Keratinocyte (primary cell): Measurements from ENCODE around the gene ARHGAP10. TPM values are rescaled to one million over a fixed set of nuclear protein-coding genes. Genes with fewer than 3 reads are reported as not detected.

Source experiments
- DNase-seq: peaks from one replicate; pipeline ENCODE4 v3.0.0-alpha.2; 2011; ENCODE audit warnings: low read depth, missing footprints, low spot score
- FAIRE-seq: peaks from 2 replicates; lab custom pipeline; 2011; peaks lifted over from hg19 to GRCh38; lab: Jason Lieb, UNC
- H2AFZ ChIP-seq: 2 replicates; pipeline ENCODE4 v1.6.0; 2012; ENCODE audit warnings: low read length, control low read depth, inconsistent platforms; ENCODE audit not compliant: control insufficient read depth
- H3K27ac ChIP-seq: 2 replicates; pipeline ENCODE4 v1.5.1; 2011; ENCODE audit warnings: low read length; ENCODE audit not compliant: control insufficient read depth, insufficient read depth
- H3K27me3 ChIP-seq: 3 replicates; pipeline ENCODE4 v1.6.0; 2011; ENCODE audit warnings: low read length; ENCODE audit not compliant: control insufficient read depth, insufficient read depth; ENCODE audit errors: extremely low read depth
- H3K36me3 ChIP-seq, 2 experiments: 2 replicates in 1 of 2; 3 replicates in 1 of 2; pipeline ENCODE4 v1.5.1; 2011; ENCODE audit warnings: low read length in 2 of 2, mild to moderate bottlenecking in 1 of 2; ENCODE audit not compliant: control insufficient read depth in 2 of 2, insufficient read depth in 2 of 2; ENCODE audit errors: extremely low read depth in 1 of 2
- H3K4me1 ChIP-seq: 3 replicates; pipeline ENCODE4 v1.5.1; 2011; ENCODE audit warnings: low read length; ENCODE audit not compliant: control insufficient read depth, insufficient read depth; ENCODE audit errors: extremely low read depth
- H3K4me2 ChIP-seq: 3 replicates; pipeline ENCODE4 v1.6.0; 2011; ENCODE audit warnings: low read depth, low read length; ENCODE audit not compliant: control insufficient read depth, insufficient read depth; ENCODE audit errors: extremely low read depth
- H3K4me3 ChIP-seq, 3 experiments: fragments of 200-600 bp in 1 of 3; sonication (generic) in 1 of 3; 2 replicates in 2 of 3; 3 replicates in 1 of 3; pipeline ENCODE4 v1.5.1; 2011 to 2016; ENCODE audit warnings: low read length in 3 of 3, mild to moderate bottlenecking in 3 of 3, control low read depth in 2 of 3, inconsistent platforms in 1 of 3, low read depth in 1 of 3, mixed read lengths in 1 of 3, mixed run types in 1 of 3, moderate library complexity in 1 of 3; ENCODE audit not compliant: control insufficient read depth in 2 of 3, insufficient read depth in 2 of 3; ENCODE audit errors: extremely low read depth in 1 of 3
- H3K79me2 ChIP-seq: 2 replicates; pipeline ENCODE4 v1.6.0; 2012; ENCODE audit warnings: low read length; ENCODE audit not compliant: control insufficient read depth, insufficient read depth
- H3K9ac ChIP-seq: 3 replicates; pipeline ENCODE4 v1.6.0; 2011; ENCODE audit warnings: low read length; ENCODE audit not compliant: control insufficient read depth, insufficient read depth; ENCODE audit errors: extremely low read depth
- H3K9me1 ChIP-seq: 3 replicates; pipeline ENCODE4 v1.6.0; 2011; ENCODE audit warnings: low read length; ENCODE audit not compliant: control insufficient read depth, insufficient read depth; ENCODE audit errors: extremely low read depth
- H3K9me3 ChIP-seq: 2 replicates; pipeline ENCODE4 v1.5.1; 2012; ENCODE audit warnings: low read depth, low read length; ENCODE audit not compliant: control insufficient read depth
- H4K20me1 ChIP-seq: 3 replicates; pipeline ENCODE4 v1.6.0; 2011; ENCODE audit warnings: low read length; ENCODE audit not compliant: control insufficient read depth, insufficient read depth; ENCODE audit errors: extremely low read depth
- CTCF ChIP-seq, 3 experiments: IDR thresholded peaks in 1 of 3; conservative IDR thresholded peaks in 1 of 3; optimal IDR thresholded peaks in 1 of 3; 2 replicates in 2 of 3; 3 replicates in 1 of 3; pipeline versions ENCODE3 to v1.5.1; 2011; ENCODE audit warnings: low read length in 3 of 3, mild to moderate bottlenecking in 3 of 3, moderate library complexity in 2 of 3, control low read depth in 1 of 3, inconsistent platforms in 1 of 3; ENCODE audit not compliant: insufficient read depth in 2 of 3; ENCODE audit errors: extremely low read depth in 1 of 3
- EZH2 ChIP-seq: IDR thresholded peaks from one replicate; pipeline ENCODE4 v1.6.1; 2012; ENCODE audit warnings: inconsistent platforms, mild to moderate bottlenecking, low read length, moderate library complexity
- dilution Hi-C: fragments of 300-500 bp; cut with MboI; formaldehyde crosslinking; loops from one replicate; pipeline ENCODE4 v1.7.0; 2020; ENCODE audit warnings: low sequenced_read_pairs; ENCODE audit not compliant: extremely low pct_ligation_motif_present
- polyA plus RNA-seq, 5 experiments: library from polyadenylated mRNA; depleted of rRNA in 3 of 5; stranded (reverse) in 3 of 5; stranded (forward) in 1 of 5; unstranded in 1 of 5; fragments of >200 nt; gene quantifications; 1 replicate in 1 of 5; 2 replicates in 3 of 5; 3 replicates in 1 of 5; pipeline versions ENCODE4 v1.2.1 to v1.2.3, GENCODE V29; 2011 to 2012; ENCODE audit warnings: missing spikeins in 2 of 5, low read depth in 1 of 5, low replicate concordance in 1 of 5

The ARHGAP10 gene
- polyA plus RNA-seq, 1 donor (not counting 4 experiments of a cell fraction or from before 2014, with no cell fraction given), result 18.7 TPM

GRCh38 chr4:147822128-147822527 is 90.2 kb downstream of the ARHGAP10 start:
- FAIRE-seq (peak; percentile 97), DNase-seq (peak; percentile 90)
- Histone ChIP-seq H4K20me1 (no peaks in the 10 kb centered on the region), H3K36me3 (no peaks in the 10 kb centered on the region), H3K79me2 (peaks cover 6% of the 10 kb centered on the region), H2AFZ (no peak overlapping the region), H3K4me3 (peak overlapping the region in 2 of 3 experiments; percentile 28 to 43), H3K27me3 (no peaks in the 10 kb centered on the region), H3K4me2 (peak overlapping the region; percentile 67), H3K9me1 (no peaks in the 10 kb centered on the region), H3K27ac (peak overlapping the region; percentile 84), H3K4me1 (peaks cover 41% of the 10 kb centered on the region), H3K9me3 (no peaks in the 10 kb centered on the region), H3K9ac (peak overlapping the region; percentile 51)
- dilution Hi-C loops, result no loop called here
- TF ChIP-seq EZH2 (no peak), CTCF (optimal IDR thresholded peaks at IDR 0.05 in 1 of 3, IDR thresholded peaks at IDR 0.05 in 1 of 3, conservative IDR thresholded peaks at IDR 0.05 in 1 of 3; ENCODE audit: extremely low read depth in 1 of 3, insufficient read depth in 2 of 3, low read length in 3 of 3) (no peak)

- Histone ChIP-seq H3K36me3 (no peaks in the 10 kb centered on the region), H2AFZ (no peak overlapping the region), H3K27me3 (no peaks in the 10 kb centered on the region), H3K9ac (peak overlapping the region; percentile 51), H3K27ac (peak overlapping the region; percentile 84), H3K4me1 (peaks cover 43% of the 10 kb centered on the region), H3K9me1 (no peaks in the 10 kb centered on the region), H3K9me3 (no peaks in the 10 kb centered on the region), H3K4me3 (no peak overlapping the region), H3K4me2 (peak overlapping the region; percentile 67), H4K20me1 (no peaks in the 10 kb centered on the region), H3K79me2 (peaks cover 6% of the 10 kb centered on the region)
- FAIRE-seq (peak; percentile 71), DNase-seq (no peak)
- TF ChIP-seq CTCF (optimal IDR thresholded peaks at IDR 0.05 in 1 of 3, IDR thresholded peaks at IDR 0.05 in 1 of 3, conservative IDR thresholded peaks at IDR 0.05 in 1 of 3; ENCODE audit: extremely low read depth in 1 of 3, insufficient read depth in 2 of 3, low read length in 3 of 3) (no peak), EZH2 (no peak)
- dilution Hi-C loops, result no loop called here
Measured at GRCh38 chr4:147823130-147823529, 91.2 kb downstream of the ARHGAP10 start.
